Adrenal gland (tissue), 5 donors: ENCODE results near the gene RNF169.

Experiments used
- CTCF ChIP-seq, 6 experiments: fragments of 450-650 bp in 4 of 6; fragments of 200-600 bp in 2 of 6; sonication (generic) in 1 of 6; IDR thresholded peaks; 1 replicate in 5 of 6; 2 replicates in 1 of 6; pipeline versions ENCODE4 v1.5.1 to v1.8.0; 2016 to 2021; ENCODE audit warnings: antibody characterized with exemption in 6 of 6, mild to moderate bottlenecking in 2 of 6, moderate library complexity in 1 of 6
- POLR2A ChIP-seq, 2 donors: fragments of 450-650 bp; IDR thresholded peaks; one replicate each; pipeline ENCODE4 v1.6.1; 2017; ENCODE audit warnings: antibody characterized with exemption in 2 of 2, mild to moderate bottlenecking in 2 of 2, moderate library complexity in 1 of 2
- donor health status: DM: no; HTN: no; CAD: no.

DNA sequence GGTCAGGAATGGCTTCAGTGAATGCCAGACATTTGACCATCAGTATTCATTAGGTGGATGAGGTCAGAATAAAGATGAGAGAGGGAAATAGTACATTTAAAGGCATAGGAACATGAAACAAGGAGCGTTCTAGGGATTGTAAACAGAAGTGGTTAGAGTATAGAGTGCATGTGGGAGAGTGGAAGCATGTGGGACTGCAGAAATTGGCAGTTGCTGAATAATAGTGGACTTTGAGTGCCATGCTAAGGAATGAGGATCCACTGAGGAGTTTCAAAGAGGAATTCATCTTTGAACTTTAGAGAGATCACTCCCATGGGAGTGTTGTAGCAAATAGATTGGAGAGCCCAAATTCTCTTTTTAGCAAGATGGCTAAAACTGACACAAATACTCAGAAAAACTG, 7.9 kb downstream of the RNF169 start:
- no peak for TF ChIP-seq POLR2A (IDR thresholded peaks at IDR 0.05)
- no peak for TF ChIP-seq CTCF (IDR thresholded peaks at IDR 0.05)
